Activated CD4-positive, alpha-beta T cell treated with anti-CD3 and anti-CD28 coated beads, Interleukin-2, Interleukin-4, amounts not matched to agents 100 ng/mL and 50 ng/mL, durations not matched to agents 16 hours and 8 hours (primary cell): ENCODE data around the gene EGFLAM.
"Not testable (repeated sequence)": the region's sequence is repeated elsewhere in the genome, so short reads cannot be mapped to it uniquely, and the experiment has no call there.

Experiments used
- DNase-seq: peaks from one replicate; pipeline ENCODE4 v3.0.0-alpha.2; 2020; ENCODE audit warnings: low spot score

EGFLAM gene

GRCh38 chr5:38376404-38376803 is 118.0 kb downstream of the EGFLAM start:
- DNase-seq = no peak

GRCh38 chr5:38378579-38378978 is 120.2 kb downstream of the EGFLAM start:
- DNase-seq = no peak

GRCh38 chr5:38379350-38379937 is 121.1 kb downstream of the EGFLAM start:
- DNase-seq = no peak

GRCh38 chr5:38380537-38380936 is 122.2 kb downstream of the EGFLAM start:
- no peak for DNase-seq

- no peak for DNase-seq
Observed at GRCh38 chr5:38381361-38381760, 123.0 kb downstream of the EGFLAM start.

- DNase-seq = peak; percentile 72
Observed at GRCh38 chr5:38382898-38383297, 124.5 kb downstream of the EGFLAM start.

- DNase-seq = no peak
Observed at GRCh38 chr5:38383701-38384100, 125.3 kb downstream of the EGFLAM start.

- no peak for DNase-seq
Observed at GRCh38 chr5:38384396-38384795, 126.0 kb downstream of the EGFLAM start.

GRCh38 chr5:38387161-38387560 is 128.8 kb downstream of the EGFLAM start:
- DNase-seq = no peak

GRCh38 chr5:38393636-38394035 is 135.3 kb downstream of the EGFLAM start:
- DNase-seq = no peak

- no peak for DNase-seq
Observed at GRCh38 chr5:38396766-38397165, 138.4 kb downstream of the EGFLAM start.

- no peak for DNase-seq
Observed at GRCh38 chr5:38400365-38400764, 142.0 kb downstream of the EGFLAM start.

GRCh38 chr5:38401145-38401544 is 142.8 kb downstream of the EGFLAM start:
- no peak for DNase-seq

GRCh38 chr5:38403406-38403805 is 145.0 kb downstream of the EGFLAM start:
- no peak for DNase-seq

- no peak for DNase-seq
Observed at GRCh38 chr5:38403877-38404635, 145.7 kb downstream of the EGFLAM start.

GRCh38 chr5:38404667-38405276 is 146.4 kb downstream of the EGFLAM start:
- no peak for DNase-seq

- no peak for DNase-seq
Observed at GRCh38 chr5:38408446-38409198, 150.3 kb downstream of the EGFLAM start.

- no peak for DNase-seq
Observed at GRCh38 chr5:38410304-38410990, 152.1 kb downstream of the EGFLAM start.

GRCh38 chr5:38413696-38414095 is 155.3 kb downstream of the EGFLAM start:
- DNase-seq = no peak

GRCh38 chr5:38414348-38414747 is 156.0 kb downstream of the EGFLAM start:
- no peak for DNase-seq

GRCh38 chr5:38415772-38416171 is 157.4 kb downstream of the EGFLAM start:
- DNase-seq = not testable (repeated sequence)

GRCh38 chr5:38417658-38418017 is 159.3 kb downstream of the EGFLAM start:
- no peak for DNase-seq
